ENCODE measurements around the gene NCEH1.
"Not testable (repeated sequence)": the region's sequence is repeated elsewhere in the genome, so short reads cannot be mapped to it uniquely, and the experiment has no call there.

NCEH1 gene

GRCh38 chr3:172609750-172610149 is 101.1 kb downstream of the NCEH1 start:
- DNase-seq: no peak

DNA sequence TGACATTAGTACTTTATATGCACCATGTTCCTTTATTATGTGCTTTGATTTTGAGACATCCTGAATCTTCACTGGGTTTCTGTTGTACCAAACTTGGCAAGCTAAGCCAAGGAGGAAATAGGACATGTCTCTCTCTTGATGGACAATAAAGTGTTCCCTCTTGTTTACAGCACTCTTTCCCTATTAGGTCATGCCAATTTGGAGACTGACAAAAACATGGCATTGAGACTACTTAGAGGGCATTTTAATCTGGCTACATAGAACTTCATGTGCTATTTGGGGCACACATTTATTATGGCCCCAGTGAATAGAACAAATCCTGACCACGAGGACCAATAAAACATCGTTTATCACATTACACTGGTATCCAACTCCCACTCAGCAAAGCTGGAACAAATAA is 102.3 kb downstream of the NCEH1 start:
- no peak for DNase-seq

GRCh38 chr3:172607305-172608121 is 103.4 kb downstream of the NCEH1 start:
- no peak for DNase-seq

- DNase-seq: no peak
Observed at GRCh38 chr3:172606021-172606420, 104.8 kb downstream of the NCEH1 start.

DNA sequence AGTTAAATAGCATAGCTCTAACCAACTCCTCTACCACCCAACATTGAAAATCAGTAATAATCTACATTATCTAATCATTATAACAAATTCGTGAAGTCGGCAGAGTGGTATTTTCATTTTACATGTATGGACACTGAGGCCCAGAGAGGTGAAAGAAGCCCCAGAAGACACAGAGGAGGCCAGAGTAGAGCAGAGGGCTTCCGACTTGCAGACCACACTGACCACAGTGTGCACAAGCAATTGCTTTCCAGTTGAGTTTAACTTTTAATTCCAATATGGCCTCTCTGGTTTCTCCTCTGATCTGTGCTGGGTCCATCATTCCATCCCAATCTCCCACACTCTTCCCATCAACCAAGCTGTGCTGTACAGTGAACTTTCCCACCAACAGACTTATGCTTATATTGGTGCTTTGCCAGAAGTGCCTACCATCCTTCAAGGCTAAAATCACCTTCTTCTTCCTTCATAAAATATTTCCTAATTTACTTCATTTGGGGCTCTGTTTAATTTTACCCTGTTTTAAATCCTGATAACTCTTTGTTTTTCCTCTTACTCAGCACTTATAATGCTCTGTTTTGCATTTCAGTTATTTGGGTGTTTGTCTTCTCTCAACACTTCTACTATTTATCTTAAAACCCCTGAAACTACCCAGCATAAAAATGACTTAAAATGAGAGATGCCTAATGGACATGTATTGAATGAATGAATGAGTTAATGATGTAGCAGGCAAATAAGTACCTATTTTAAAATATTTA is 105.8 kb downstream of the NCEH1 start:
- no peak for DNase-seq

GRCh38 chr3:172601066-172601832 is 109.6 kb downstream of the NCEH1 start:
- DNase-seq: no peak

- no peak for DNase-seq
Observed at GRCh38 chr3:172600644-172601065, 110.2 kb downstream of the NCEH1 start.

DNA sequence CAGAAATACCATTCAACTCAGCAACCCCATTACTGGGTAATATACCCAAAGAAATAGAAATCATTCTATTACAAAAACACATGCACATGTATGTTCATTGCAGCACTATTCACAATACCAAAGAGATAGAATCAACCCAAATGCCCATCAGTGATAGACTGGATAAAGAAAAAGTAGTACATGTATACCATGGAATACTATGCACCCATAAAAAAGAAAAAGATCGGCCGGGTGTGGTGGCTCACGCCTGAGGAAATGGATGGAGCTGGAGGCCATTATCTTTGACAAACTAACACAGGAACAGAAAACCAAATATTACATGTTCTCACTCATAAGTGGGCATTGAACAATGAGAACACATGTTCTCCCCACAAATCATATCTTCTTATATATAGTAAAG is 112.0 kb downstream of the NCEH1 start:
- no peak for DNase-seq

DNA sequence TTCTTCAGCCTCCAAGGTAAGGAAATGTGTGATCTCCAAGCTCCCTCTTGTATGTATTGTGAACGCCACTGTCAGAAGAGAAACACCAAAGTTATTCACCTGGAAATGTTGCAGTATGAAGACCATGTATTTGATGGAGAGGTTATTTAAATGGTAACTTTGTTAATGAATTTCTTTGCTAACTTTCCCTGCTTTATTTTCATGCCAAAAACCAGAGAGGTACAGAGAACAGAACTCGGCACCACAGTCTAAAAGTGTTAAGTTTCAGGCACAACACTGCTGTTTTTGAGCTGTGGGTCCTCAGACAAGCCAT is 114.5 kb downstream of the NCEH1 start:
- DNase-seq: no peak

- peak in 2 of 5 experiments; percentile 32 to 83 for DNase-seq
Observed at GRCh38 chr3:172595664-172596393, 115.0 kb downstream of the NCEH1 start.

DNA sequence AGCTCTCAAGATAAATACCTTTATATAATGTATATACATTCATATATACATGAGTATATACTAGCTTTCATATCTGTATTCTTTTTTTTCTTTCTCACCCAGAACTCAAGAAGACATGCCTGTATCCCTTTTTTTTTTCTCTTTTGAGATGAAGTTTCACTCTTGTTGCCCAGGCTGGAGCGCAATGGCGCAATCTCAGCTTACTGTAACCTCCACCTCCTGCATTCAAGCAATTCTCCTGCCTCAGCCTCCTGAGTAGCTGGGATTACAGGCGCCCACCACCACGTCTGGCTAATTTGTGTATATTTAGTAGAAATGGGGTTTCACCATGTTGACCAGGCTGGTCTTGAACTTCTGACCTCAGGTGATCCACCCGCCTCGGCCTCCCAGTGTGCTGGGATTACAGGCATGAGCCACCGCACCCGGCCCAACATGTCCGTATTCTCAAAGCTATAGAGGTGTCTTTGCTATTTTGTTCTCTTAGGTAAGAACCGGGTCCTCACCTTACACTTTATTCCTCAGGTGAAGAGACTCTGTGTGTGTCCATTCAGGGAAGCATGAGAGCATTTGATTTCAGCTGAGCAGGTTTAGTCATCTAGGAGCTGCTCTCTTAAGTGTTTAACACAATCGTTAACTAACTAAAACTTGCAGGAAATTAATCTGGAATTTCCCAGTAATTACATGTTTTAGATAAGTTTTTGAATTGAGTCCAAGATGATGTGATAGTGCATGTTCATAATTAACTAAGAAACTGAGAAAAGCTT is 115.8 kb downstream of the NCEH1 start:
- DNase-seq: not testable (repeated sequence)

DNA sequence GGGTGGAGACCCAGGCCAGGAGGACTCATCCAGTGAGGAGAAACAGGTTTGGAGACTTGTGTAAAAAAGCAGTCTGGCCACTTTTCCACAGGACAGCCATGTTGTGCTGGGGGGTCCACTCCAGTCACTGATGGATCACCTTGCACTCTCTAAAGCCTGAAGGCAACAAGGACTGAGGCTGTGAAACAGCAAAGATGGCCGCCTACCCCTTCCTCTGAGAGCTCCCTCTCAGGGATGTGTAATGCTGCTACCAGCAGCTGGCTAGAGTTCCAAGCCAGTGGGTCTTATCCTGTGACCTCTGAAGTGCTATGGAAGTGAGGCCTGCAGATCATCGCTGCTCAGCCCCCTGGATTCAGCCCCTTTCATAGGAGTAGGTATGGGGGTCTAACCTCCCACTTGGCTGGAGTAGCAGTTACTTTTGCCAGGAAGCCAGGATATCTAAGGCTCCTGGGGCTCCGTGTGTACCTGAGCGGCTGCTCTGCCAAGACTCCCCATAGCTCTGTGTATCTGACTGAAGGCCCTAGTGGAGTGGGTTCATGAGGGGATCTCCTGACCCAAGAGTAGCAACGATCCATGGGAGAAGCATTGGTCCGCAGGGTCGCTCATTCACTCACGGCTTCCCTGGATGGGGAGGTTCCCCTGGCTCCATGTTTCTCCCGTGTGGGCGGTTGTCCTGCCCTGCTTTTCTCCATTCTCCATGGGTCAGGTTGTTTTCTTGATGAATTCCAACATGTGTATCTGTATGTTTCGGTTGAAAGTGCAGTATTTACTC is 117.8 kb downstream of the NCEH1 start:
- DNase-seq: peak in 1 of 5 experiments; percentile 35

GRCh38 chr3:172591876-172592771 is 118.7 kb downstream of the NCEH1 start:
- peak; percentile 44 to 89 (median 76) for DNase-seq

GRCh38 chr3:172591125-172591605 is 119.7 kb downstream of the NCEH1 start:
- peak in 1 of 5 experiments; percentile 73 for DNase-seq

- peak in 1 of 5 experiments; percentile 63 for DNase-seq
Observed at GRCh38 chr3:172586436-172586835, 124.4 kb downstream of the NCEH1 start.

- DNase-seq: no peak
Observed at GRCh38 chr3:172585954-172586353, 124.9 kb downstream of the NCEH1 start.

DNA sequence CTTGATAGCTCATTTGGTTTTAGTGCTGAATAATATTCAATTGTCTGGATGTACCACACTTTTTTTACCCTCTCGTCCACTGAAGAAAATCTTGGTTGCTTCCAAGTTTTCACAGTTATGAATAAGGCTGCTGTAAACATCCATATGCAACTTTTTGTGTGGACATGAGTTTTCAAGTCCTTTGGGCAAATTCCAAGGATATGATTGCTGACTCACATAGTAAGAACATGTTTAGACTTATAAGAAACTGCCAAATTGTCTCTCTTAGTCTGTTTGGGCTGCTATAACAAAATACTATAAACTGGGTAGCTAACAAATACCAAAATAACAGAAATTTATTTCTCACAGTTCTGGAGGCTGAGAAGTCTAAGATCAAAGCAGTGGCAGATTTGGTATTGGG is 128.2 kb downstream of the NCEH1 start:
- no peak for DNase-seq

DNA sequence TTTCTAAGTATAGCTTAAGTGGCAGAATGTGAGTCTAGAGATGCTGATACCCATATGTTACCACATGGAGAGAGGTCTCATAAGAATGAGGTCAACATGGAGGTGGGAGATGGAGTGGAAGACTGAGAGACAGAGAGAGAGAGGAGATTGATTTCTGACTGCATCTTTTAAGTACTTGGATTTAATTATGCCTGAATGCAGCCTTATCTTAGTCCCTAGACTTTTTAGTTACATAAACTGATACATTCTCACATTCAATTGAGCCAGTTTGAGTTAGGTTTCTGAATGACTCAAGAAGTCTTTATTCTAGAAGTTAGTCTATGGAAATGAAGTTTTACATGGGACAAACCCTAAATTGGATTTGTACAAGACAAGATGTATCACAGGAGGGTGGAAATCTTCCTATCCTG is 129.1 kb downstream of the NCEH1 start:
- peak in 1 of 5 experiments; percentile 45 for DNase-seq

DNA sequence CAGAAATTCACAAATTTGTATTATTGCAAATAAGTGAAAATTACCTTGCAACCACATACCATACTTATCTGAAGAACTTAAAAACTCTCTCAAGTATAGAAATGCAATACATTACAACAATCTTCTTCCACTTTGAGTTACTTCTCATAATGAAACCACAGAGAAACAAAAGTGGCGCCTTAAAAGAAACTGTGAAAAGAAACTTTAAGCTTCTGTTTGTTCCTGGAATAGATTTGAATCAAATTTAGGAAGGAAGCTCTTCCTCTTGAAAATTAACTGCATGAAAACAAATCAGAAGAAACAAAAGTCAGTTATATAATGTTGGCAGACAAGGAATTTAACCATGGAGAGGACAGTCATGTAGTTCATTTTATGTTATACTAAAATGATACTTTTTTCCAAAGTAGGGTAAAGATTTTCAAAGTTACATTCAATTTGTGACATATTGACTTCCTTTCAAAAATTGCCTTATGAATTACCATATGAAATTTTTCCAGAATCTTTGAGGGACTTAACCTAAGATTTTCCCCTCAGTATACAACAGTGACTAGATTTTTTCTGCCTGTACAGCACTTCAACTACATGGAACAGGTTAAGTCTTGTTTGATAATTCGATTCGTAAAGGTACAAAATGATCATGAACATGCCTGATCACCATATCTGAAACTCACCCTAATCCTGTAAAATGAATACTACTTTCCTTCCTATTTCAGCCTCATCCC is 130.0 kb downstream of the NCEH1 start:
- DNase-seq: peak in 1 of 5 experiments; percentile 76

Measured in T-helper 2 cell (primary cell).